Measurements from ENCODE around the gene TPGS2.

The TPGS2 gene

GRCh38 chr18:36780748-36781147, 48.1 kb downstream of the TPGS2 start:
- in situ Hi-C loops (cut with HindIII; ENCODE audit: low sequenced_read_pairs): no loop called here

- in situ Hi-C loops (cut with HindIII; ENCODE audit: low sequenced_read_pairs): no loop called here
Measured at GRCh38 chr18:36777566-36777965, 51.2 kb downstream of the TPGS2 start.

DNA sequence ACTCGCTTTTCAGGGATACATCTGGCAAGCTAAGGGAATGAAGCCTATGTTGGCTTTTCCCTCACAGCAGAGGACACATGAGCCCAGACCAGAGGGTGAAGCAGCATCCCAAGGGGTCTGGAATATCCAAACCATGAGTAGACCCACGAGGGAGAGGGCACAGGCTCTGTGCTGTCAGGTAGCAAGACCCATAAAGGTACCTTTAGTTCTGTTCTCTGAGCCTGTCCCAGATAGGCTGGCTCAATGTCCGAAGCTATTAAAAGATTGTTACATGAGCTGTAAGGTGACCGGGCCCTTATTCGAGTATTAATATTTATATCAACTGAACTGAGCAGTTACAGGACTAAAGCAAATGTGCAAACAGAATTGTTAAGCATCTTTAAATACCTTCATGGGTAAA, 52.2 kb downstream of the TPGS2 start:
- in situ Hi-C loops (cut with HindIII; ENCODE audit: low sequenced_read_pairs): no loop called here

- in situ Hi-C loops (cut with HindIII; ENCODE audit: low sequenced_read_pairs): no loop called here
Measured at GRCh38 chr18:36775396-36775795, 53.4 kb downstream of the TPGS2 start.

GRCh38 chr18:36772241-36772723, 56.5 kb downstream of the TPGS2 start:
- in situ Hi-C loops (cut with HindIII; ENCODE audit: low sequenced_read_pairs): no loop called here

- in situ Hi-C loops (cut with HindIII; ENCODE audit: low sequenced_read_pairs): no loop called here
Measured at GRCh38 chr18:36771245-36771644, 57.6 kb downstream of the TPGS2 start.

DNA sequence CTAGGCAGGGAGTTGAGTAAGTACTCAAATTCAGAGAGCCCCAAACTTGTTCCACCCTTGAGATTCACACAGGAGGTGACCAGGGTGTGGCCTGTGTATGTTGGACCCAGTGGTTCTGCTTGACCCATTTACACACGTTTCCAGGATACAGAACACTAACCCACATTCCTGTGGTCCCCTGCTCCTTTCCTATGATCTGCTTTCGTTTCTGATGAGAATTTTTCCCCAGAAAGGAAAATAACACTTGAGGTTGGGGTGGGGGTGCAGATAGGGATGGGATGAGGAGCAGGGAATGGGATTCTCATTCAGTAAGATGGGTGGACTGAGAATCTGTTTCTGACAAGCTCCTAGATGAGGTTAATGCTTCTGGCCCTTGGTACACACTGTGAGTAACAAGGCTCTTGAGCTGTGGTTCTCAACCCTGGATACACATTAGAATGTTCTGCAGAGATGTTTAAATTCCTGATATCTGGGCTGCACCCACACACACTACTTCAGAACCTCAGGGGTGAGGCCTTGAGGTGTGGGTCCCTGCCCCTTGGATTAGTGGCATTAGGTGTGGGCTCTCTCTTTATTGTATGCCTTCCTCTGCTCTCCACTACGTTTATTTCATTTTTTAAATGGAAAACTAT, 58.4 kb downstream of the TPGS2 start:
- in situ Hi-C loops (cut with HindIII; ENCODE audit: low sequenced_read_pairs): no loop called here

DNA sequence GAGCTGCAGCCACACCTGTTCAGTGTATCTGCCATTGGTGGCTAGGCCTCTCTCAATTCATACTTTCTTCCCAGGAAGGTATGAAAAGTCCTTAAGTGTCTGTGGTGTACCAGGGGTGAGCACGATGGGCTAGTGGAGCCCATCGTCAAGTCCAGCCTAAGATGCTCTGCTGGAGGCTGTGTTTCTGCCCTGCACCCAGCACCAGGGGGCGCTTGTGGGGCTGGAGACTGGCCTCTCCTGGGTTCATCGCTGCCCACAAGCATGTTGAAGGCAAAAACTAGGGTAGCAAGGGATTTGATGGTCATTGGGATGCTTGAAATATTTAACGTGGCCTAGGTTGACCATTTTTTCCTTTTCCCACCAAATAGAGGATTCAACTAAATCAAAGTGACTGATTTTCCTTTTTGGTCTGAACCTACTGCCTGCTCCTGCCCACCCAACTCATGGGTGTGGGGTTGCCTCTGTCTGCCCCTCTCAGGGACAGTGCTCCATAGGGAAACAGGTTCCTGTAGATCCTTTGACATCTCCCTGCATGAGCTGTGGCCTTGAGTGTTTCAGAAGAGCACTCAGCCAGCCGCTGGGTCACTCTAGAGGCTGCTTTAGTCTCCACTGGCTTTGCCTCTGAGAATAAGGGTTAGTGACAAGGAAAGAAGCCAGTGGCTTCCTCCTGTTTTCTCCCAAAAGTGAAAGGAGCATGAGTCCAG, 59.0 kb downstream of the TPGS2 start:
- in situ Hi-C loops (cut with HindIII; ENCODE audit: low sequenced_read_pairs): no loop called here

- in situ Hi-C loops (cut with HindIII; ENCODE audit: low sequenced_read_pairs): no loop called here
Measured at GRCh38 chr18:36769172-36769571, 59.6 kb downstream of the TPGS2 start.

- in situ Hi-C loops (cut with HindIII; ENCODE audit: low sequenced_read_pairs): no loop called here
Measured at GRCh38 chr18:36766836-36767235, 62.0 kb downstream of the TPGS2 start.

DNA sequence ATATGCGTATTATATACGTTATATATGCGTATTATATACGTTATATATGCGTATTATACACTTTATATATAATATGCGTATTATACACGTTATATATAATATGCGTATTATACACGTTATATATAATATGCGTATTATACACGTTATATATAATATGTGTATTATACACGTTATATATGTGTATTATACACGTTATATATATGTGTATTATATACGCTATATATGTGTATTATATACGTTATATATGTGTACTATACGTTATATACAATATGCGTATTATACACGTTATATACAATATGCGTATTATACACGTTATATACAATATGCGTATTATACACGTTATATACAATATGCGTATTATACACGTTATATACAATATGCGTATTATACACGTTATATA, 65.8 kb downstream of the TPGS2 start:
- in situ Hi-C loops (cut with HindIII; ENCODE audit: low sequenced_read_pairs): loop anchor here (5.0 kb wide), 2 partner anchors 41 to 76 kb away; no protein-coding TSS in a partner anchor

- in situ Hi-C loops (cut with HindIII; ENCODE audit: low sequenced_read_pairs): loop anchor here (5.0 kb wide), 2 partner anchors 40 to 75 kb away; no protein-coding TSS in a partner anchor
Measured at GRCh38 chr18:36762074-36762473, 66.7 kb downstream of the TPGS2 start.

DNA sequence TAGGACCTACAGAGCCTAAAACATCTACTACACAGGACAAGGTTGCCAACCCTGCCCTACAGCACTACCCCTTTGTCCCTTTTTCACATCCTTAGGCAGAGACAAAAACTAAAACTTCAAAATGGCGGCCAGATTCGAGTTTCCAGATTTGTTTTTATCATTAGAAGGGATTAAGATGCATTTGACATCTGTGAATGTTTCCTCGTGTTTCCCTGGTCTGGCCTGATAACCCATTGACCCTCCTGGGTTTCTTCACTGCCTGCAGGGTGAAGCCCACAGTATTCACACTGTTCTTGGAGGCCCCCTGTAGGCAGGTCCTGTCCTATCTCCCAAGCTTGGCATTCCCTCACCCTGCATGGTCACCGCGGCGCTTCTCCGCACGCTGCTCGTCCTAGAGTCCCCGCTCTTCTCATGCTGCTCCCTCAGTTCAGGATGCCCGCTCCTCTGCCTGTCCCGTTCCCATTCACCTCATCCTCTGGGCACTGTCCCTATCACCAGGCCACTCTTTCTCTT, 67.6 kb downstream of the TPGS2 start:
- in situ Hi-C loops (cut with HindIII; ENCODE audit: low sequenced_read_pairs): loop anchor here (5.0 kb wide), 2 partner anchors 39 to 74 kb away; no protein-coding TSS in a partner anchor

- in situ Hi-C loops (cut with HindIII; ENCODE audit: low sequenced_read_pairs): loop anchor here (5.0 kb wide), 2 partner anchors 38 to 73 kb away; no protein-coding TSS in a partner anchor
Measured at GRCh38 chr18:36760598-36760997, 68.2 kb downstream of the TPGS2 start.

DNA sequence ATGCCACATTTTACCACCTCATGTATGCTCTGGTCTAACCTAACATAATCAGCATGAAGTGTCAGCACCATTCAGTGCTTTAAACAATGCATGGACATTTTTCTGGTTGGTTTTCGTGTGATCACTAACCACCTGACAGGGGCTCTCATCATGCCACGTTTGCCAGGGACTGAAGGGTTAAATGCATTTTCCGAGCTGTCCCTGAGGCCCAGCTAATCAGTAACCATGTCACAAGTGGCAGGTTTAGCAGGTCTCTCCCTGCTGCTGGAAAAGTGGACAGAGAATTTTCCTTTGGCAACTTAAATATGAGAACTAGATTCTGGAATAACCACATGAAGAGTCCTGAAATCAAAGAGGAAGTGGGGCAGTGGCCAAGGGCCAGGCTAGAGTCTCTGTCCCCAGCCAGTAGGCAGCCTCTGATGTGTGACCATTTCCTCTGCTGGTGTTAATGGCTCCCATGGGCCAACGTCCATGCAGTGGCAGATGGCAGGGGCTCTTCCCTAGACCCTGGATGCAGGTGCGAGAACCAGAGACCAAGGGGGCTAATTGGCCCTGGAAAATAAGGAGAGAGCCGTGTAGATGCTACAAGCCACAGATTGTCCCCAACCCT, 69.5 kb downstream of the TPGS2 start:
- in situ Hi-C loops (cut with HindIII; ENCODE audit: low sequenced_read_pairs): no loop called here

DNA sequence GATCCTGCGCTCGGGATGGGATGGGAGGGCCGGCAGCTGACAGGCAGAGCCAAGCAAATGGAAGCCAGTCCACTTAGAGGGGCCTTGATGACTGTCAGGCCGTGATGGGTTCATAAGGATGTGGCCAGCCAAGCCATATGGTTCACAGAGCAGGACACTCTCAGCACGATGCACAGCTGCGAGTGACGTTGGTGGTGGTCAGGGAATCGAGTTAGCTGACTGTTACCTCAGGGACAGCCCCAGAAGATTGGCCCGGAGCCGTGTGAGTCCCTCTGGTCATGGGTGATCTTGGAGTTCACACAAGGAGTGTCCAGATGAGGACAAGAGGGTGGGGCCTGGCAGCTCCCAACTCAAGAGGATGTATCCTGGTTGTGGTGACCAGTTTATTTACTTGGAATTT, 70.2 kb downstream of the TPGS2 start:
- in situ Hi-C loops (cut with HindIII; ENCODE audit: low sequenced_read_pairs): no loop called here

DNA sequence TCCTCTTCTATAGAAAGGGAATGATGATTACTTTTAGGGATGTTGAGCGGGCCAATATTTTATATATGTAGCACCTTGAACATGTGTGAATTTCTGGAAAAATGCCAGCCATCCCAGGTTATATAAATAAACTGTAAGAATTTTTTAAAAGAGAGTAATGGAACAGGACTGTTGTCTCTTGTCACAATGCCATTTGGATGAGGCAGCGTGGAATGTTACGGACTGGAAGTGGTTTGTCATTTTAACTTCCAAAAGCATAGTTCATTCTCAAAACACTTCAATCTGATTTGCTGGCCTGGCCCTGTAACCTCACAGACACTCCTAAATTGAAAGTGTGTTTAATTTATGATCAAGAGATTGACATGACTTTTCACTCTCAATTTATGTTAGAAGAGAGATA, 70.8 kb downstream of the TPGS2 start:
- in situ Hi-C loops (cut with HindIII; ENCODE audit: low sequenced_read_pairs): no loop called here

- in situ Hi-C loops (cut with HindIII; ENCODE audit: low sequenced_read_pairs): no loop called here
Measured at GRCh38 chr18:36757081-36757480, 71.7 kb downstream of the TPGS2 start.

GRCh38 chr18:36756242-36756641, 72.6 kb downstream of the TPGS2 start:
- in situ Hi-C loops (cut with HindIII; ENCODE audit: low sequenced_read_pairs): no loop called here

DNA sequence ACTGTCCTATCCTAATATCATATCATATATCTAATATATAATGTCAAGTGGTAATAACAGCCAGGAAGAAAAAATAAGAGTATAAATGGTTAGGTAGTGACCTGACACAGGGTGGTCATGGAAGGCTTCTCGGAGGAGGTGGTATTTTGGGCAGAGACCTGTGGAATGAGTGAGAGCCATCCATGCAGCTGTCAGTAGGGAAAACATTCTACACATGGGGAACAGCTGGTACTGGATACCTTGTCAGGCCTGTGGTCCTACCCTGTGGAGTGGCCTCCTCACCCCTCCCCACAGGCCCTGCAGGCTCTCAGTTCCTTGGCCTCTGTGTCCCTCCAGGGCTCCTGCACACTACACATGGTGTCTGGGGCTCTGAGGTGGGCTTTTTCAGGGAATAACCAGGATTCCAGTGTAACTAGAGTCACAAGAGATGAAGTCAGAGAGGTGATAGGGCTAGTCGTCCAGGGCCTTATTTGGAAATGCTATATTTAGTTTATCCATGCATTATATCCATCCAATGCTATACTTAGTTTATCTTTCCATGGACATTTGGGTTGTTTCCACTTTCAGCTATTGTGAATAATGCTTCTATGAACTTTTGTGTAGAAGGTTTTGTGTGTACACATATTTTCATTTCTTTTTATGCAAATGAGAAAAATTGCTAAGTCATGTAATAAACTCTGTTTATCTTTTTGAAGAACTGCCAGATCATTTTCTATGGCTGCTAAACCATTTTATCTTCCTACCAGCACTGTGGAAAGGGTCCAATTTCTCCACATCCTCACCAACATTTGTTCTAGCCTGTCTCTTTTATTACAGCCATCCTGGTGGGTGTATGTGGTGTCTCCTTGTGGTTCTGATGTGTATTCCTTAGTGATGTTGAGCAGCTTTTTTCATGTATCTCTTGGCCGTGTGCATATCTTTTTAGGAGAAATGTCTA, 75.6 kb downstream of the TPGS2 start:
- in situ Hi-C loops (cut with HindIII; ENCODE audit: low sequenced_read_pairs): no loop called here
